Smooth muscle cell (in vitro differentiated cells): ENCODE data around the gene ANKMY1. TPM values are rescaled to one million over a fixed set of nuclear protein-coding genes. Genes with fewer than 3 reads are reported as not detected.

Source experiments
- DNase-seq: peaks from one replicate; lab custom pipeline; 2025; ENCODE audit not compliant: unreplicated experiment; lab: John Stamatoyannopoulos, UW
- H2AFZ ChIP-seq: fragments of 200-600 bp; sonication (generic); 2 replicates; pipeline ENCODE4 v1.6.0; 2016; ENCODE audit warnings: antibody characterized with exemption, low read depth, mild to moderate bottlenecking
- H3F3A ChIP-seq: fragments of 200-600 bp; sonication (generic); 2 replicates; pipeline ENCODE4 v1.6.0; 2017; ENCODE audit warnings: antibody characterized with exemption, low read depth
- H3K27ac ChIP-seq: fragments of 200-600 bp; sonication (generic); 2 replicates; pipeline ENCODE4 v1.5.1; 2016; ENCODE audit warnings: low read depth, mild to moderate bottlenecking
- H3K27me3 ChIP-seq: fragments of 200-600 bp; sonication (generic); 2 replicates; pipeline ENCODE4 v1.6.1; 2016; ENCODE audit warnings: low read depth, mild to moderate bottlenecking
- H3K36me3 ChIP-seq: fragments of 200-600 bp; sonication (generic); 2 replicates; pipeline ENCODE4 v1.5.1; 2016; ENCODE audit warnings: low read depth
- H3K4me1 ChIP-seq: fragments of 200-600 bp; sonication (generic); 2 replicates; pipeline ENCODE4 v1.5.1; 2016; ENCODE audit warnings: low read depth
- H3K4me2 ChIP-seq: fragments of 200-600 bp; sonication (generic); 2 replicates; pipeline ENCODE4 v1.6.0; 2016; ENCODE audit warnings: mild to moderate bottlenecking
- H3K4me3 ChIP-seq: fragments of 200-600 bp; sonication (generic); 2 replicates; pipeline ENCODE4 v1.5.1; 2016; ENCODE audit warnings: mild to moderate bottlenecking
- H3K79me2 ChIP-seq: fragments of 200-600 bp; sonication (generic); 2 replicates; pipeline ENCODE4 v1.6.0; 2016; ENCODE audit warnings: low read depth, mild to moderate bottlenecking
- H3K9ac ChIP-seq: fragments of 200-600 bp; sonication (generic); 2 replicates; pipeline ENCODE4 v1.6.0; 2016; ENCODE audit warnings: low read depth
- H3K9me3 ChIP-seq: fragments of 200-600 bp; sonication (generic); replicated peaks from 2 replicates; pipeline ENCODE4 v1.5.1; 2016; ENCODE audit warnings: low read depth
- H4K20me1 ChIP-seq: fragments of 200-600 bp; sonication (generic); 2 replicates; pipeline ENCODE4 v1.6.0; 2016; ENCODE audit warnings: low read depth
- WGBS: methylation state at CpG from one replicate; pipeline ENCODE4 v1.1.7; 2016; ENCODE audit warnings: low lambda C conversion rate; 5-methylcytosine and 5-hydroxymethylcytosine counted together
- polyA plus RNA-seq: library from polyadenylated mRNA; unstranded; fragments of >200 nt; fragmentation: Nextera tagmentation; extraction: Ambion mirVana; gene quantifications from 2 replicates; pipeline ENCODE4 v1.2.1, GENCODE V29; 2016
- total RNA-seq: library from RNA; depleted of rRNA; stranded (reverse); fragments of >200 nt; gene quantifications from 2 replicates; pipeline ENCODE4 v1.2.3, GENCODE V29; 2014
- TF ChIP-seq, protein P1 (sequence below): fragments of 200-600 bp; sonication (generic); IDR thresholded peaks from 2 replicates; pipeline ENCODE4 v1.5.1; 2017; ENCODE audit warnings: borderline replicate concordance, mild to moderate bottlenecking, antibody characterized with exemption; ENCODE audit not compliant: insufficient read depth, poor library complexity, severe bottlenecking

ANKMY1 gene
- total and polyA plus RNA-seq, 2 experiments from 2014 or later = 6.4 to 8.7 TPM

DNA sequence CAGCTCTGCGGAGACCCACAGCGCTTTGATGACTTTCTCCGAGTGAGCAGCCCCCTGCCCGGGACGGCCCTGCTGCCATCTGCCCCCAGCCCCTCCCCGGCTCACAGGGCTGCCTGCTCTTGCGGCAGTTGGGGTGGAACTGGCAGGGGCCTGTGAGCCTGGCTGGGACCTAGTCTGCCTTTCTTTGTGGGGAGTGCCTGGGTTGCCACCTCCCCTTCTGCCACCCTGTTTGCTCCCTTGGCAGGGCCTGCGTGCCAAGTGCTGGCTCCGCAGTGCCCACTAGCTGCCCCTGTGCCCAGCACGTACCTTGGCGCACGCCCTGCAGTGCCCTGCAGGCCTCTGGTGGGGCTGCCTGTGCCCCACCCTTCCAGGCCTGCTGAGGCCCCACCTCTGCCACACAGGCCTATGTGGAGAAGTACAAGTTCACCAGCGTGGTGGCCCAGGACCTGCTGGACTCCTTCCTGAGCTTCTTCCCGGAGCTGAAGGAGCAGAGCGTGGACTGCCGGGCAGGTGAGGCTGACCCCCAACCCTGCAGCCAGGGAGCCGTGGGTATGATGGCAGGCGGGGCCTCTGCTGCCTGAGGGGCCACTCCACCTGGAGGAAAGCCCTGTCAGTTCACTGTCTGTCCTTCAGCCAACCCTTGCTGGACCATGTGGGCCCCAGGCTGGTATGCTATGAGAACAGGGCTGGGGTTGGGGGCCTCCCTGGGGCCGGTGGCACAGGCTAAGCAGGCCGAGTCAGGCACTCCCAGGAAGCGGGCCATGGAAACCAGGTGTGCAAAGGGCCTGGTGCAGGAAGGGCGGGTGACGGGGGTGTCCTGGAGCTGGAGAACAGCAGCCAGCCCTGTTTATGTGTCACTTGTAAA lies 17.5 kb upstream of the ANKMY1 start:
- H3K36me3 ChIP-seq = no peaks in the 10 kb centered on the region
- no peak overlapping the region for H2AFZ ChIP-seq
- WGBS = 92% methylated on average over 22 of the region's 23 CpGs
- no peak for DNase-seq
- H3K4me1 ChIP-seq = no peaks in the 10 kb centered on the region
- peaks cover 5% of the 10 kb centered on the region for H3F3A ChIP-seq
- H3K9me3 ChIP-seq = no peaks in the 10 kb centered on the region
- peaks cover 45% of the 10 kb centered on the region for H4K20me1 ChIP-seq
- H3K9ac ChIP-seq = no peak overlapping the region
- H3K4me3 ChIP-seq = no peak overlapping the region
- TF ChIP-seq, protein P1, sequence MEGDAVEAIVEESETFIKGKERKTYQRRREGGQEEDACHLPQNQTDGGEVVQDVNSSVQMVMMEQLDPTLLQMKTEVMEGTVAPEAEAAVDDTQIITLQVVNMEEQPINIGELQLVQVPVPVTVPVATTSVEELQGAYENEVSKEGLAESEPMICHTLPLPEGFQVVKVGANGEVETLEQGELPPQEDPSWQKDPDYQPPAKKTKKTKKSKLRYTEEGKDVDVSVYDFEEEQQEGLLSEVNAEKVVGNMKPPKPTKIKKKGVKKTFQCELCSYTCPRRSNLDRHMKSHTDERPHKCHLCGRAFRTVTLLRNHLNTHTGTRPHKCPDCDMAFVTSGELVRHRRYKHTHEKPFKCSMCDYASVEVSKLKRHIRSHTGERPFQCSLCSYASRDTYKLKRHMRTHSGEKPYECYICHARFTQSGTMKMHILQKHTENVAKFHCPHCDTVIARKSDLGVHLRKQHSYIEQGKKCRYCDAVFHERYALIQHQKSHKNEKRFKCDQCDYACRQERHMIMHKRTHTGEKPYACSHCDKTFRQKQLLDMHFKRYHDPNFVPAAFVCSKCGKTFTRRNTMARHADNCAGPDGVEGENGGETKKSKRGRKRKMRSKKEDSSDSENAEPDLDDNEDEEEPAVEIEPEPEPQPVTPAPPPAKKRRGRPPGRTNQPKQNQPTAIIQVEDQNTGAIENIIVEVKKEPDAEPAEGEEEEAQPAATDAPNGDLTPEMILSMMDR = no peak
- H3K27me3 ChIP-seq = no peaks in the 10 kb centered on the region
- no peaks in the 10 kb centered on the region for H3K79me2 ChIP-seq
- no peak overlapping the region for H3K27ac ChIP-seq
- H3K4me2 ChIP-seq = no peak overlapping the region

DNA sequence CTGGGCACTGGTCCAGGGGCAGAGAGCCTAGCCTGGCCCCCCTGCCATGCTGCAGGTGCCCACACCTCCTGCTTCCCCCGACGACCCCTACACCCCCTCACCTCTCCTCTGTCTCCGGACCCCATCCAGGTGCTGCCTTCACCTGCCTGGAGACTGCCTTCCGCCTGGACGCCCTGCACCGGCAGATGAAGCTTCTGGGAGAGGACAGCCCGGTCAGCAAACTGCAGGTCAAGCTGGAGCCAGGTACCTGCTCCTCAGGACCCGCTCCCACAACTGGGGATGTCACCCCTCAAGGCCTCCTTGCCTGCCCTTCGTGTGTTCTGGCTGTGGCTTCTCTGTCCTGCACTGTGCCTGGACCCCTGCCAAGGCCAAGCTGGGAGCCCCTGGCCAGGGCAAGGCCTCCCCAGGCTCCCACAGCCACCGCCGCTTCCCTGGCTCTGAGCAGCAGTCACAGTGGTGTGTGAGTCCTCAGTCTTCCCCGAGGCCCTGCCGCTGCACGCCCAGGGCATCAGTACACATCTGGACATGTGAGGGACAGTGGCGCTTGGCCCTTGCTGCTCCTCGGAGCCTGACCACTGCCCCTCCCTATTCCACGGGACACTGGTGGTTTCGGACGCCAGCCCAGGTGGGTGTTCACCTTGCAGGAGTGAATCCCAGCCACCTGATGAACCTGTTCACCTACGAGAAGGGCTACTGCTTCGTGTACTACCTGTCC lies 16.8 kb upstream of the ANKMY1 start:
- peaks cover 38% of the 10 kb centered on the region for H4K20me1 ChIP-seq
- H3K4me3 ChIP-seq = no peak overlapping the region
- TF ChIP-seq, protein P1 = no peak
- H3F3A ChIP-seq = peaks cover 1% of the 10 kb centered on the region
- no peak overlapping the region for H3K9ac ChIP-seq
- H3K4me2 ChIP-seq = no peak overlapping the region
- no peaks in the 10 kb centered on the region for H3K9me3 ChIP-seq
- no peak overlapping the region for H3K27ac ChIP-seq
- no peaks in the 10 kb centered on the region for H3K36me3 ChIP-seq
- H2AFZ ChIP-seq = no peak overlapping the region
- DNase-seq = no peak
- WGBS = 92% methylated on average over 19 of the region's 21 CpGs
- H3K4me1 ChIP-seq = no peaks in the 10 kb centered on the region
- no peaks in the 10 kb centered on the region for H3K79me2 ChIP-seq
- H3K27me3 ChIP-seq = no peaks in the 10 kb centered on the region

DNA sequence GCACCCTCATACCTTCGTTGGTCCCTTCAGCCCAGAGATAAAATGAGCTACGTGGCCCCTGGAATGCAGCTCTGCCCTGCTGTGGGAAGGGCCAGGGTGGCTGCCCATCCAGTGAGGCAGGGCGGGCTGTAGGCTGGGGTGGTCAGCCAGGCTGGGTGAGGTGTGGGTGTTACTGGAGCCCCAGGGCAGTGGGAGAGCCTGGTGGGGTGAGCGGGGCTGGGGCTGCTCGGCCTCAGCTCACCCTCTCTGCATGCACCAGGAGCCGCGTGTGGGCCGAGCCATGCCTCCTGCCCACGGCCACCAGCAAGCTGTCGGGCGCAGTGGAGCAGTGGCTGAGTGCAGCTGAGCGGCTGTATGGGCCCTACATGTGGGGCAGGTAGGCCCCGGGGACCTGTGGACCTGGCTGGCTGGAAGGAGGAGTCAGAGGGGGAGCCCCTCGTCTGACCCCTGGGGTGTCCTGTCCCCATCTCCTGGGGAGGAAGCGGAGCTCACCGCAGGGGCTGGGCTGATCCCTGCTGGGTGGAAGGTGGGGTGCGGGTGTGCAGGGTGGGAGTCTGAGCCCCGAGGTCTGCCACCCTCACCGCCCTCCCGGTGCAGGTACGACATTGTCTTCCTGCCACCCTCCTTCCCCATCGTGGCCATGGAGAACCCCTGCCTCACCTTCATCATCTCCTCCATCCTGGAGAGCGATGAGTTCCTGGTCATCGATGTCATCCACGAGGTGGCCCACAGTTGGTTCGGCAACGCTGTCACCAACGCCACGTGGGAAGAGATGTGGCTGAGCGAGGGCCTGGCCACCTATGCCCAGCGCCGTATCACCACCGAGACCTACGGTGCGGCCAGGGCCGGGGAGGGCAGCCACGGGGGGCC lies 16.0 kb upstream of the ANKMY1 start:
- H3K36me3 ChIP-seq = no peaks in the 10 kb centered on the region
- DNase-seq = no peak
- WGBS = 95% methylated on average over 35 of the region's 37 CpGs
- no peak overlapping the region for H3K9ac ChIP-seq
- no peak overlapping the region for H3K27ac ChIP-seq
- H3K4me3 ChIP-seq = no peak overlapping the region
- no peaks in the 10 kb centered on the region for H3K27me3 ChIP-seq
- no peaks in the 10 kb centered on the region for H3K4me1 ChIP-seq
- H3F3A ChIP-seq = no peaks in the 10 kb centered on the region
- H2AFZ ChIP-seq = no peak overlapping the region
- H4K20me1 ChIP-seq = peaks cover 30% of the 10 kb centered on the region
- H3K9me3 ChIP-seq = no peaks in the 10 kb centered on the region
- no peak overlapping the region for H3K4me2 ChIP-seq
- H3K79me2 ChIP-seq = no peaks in the 10 kb centered on the region
- TF ChIP-seq, protein P1 = no peak
